ENCODE measurements around the gene ASTL. TPM values are rescaled to one million over a fixed set of nuclear protein-coding genes. Genes with fewer than 3 reads are reported as not detected.
A peak's percentile ranks its signal among the peaks of the same experiment; 100 is the strongest.

The ASTL gene
- total RNA-seq, 1 donor from 2014 or later, result not detected

GRCh38 chr2:96121414-96121813 lies 16.9 kb downstream of the ASTL start:
- TF ChIP-seq CTCF (IDR thresholded peaks at IDR 0.05; ENCODE audit: unreplicated experiment), result no peak
- H3K4me1 Mint-ChIP-seq (ENCODE audit: unreplicated experiment), result peaks cover 16% of the 10 kb centered on the region
- no peak overlapping the region for H3K4me3 Mint-ChIP-seq (ENCODE audit: unreplicated experiment)
- no peak overlapping the region for H3K27ac Mint-ChIP-seq (ENCODE audit: unreplicated experiment)
- H3K9me3 Mint-ChIP-seq (ENCODE audit: unreplicated experiment), result no peaks in the 10 kb centered on the region
- peaks cover 6% of the 10 kb centered on the region for H3K36me3 Mint-ChIP-seq (ENCODE audit: low read depth, unreplicated experiment)
- DNase-seq (ENCODE audit: low spot score), result no peak
- peaks cover 27% of the 10 kb centered on the region for H3K27me3 Mint-ChIP-seq (ENCODE audit: unreplicated experiment)

- Mint-ChIP-seq H3K27me3 (ENCODE audit: unreplicated experiment) (peaks cover 27% of the 10 kb centered on the region), H3K36me3 (ENCODE audit: low read depth, unreplicated experiment) (peaks cover 6% of the 10 kb centered on the region), H3K27ac (ENCODE audit: unreplicated experiment) (no peak overlapping the region), H3K4me1 (ENCODE audit: unreplicated experiment) (peaks cover 16% of the 10 kb centered on the region), H3K9me3 (ENCODE audit: unreplicated experiment) (no peaks in the 10 kb centered on the region), H3K4me3 (ENCODE audit: unreplicated experiment) (no peak overlapping the region)
- no peak for DNase-seq (ENCODE audit: low spot score)
- TF ChIP-seq CTCF (IDR thresholded peaks at IDR 0.05; ENCODE audit: unreplicated experiment), result no peak
Observed at GRCh38 chr2:96120991-96121390, 17.3 kb downstream of the ASTL start.

GRCh38 chr2:96120091-96120720 lies 18.1 kb downstream of the ASTL start:
- Mint-ChIP-seq H3K4me3 (ENCODE audit: unreplicated experiment) (no peak overlapping the region), H3K36me3 (ENCODE audit: low read depth, unreplicated experiment) (peaks cover 2% of the 10 kb centered on the region), H3K4me1 (ENCODE audit: unreplicated experiment) (peaks cover 16% of the 10 kb centered on the region), H3K9me3 (ENCODE audit: unreplicated experiment) (no peaks in the 10 kb centered on the region), H3K27me3 (ENCODE audit: unreplicated experiment) (peaks cover 31% of the 10 kb centered on the region), H3K27ac (ENCODE audit: unreplicated experiment) (no peak overlapping the region)
- no peak for DNase-seq (ENCODE audit: low spot score)
- TF ChIP-seq CTCF (IDR thresholded peaks at IDR 0.05; ENCODE audit: unreplicated experiment), result no peak

GRCh38 chr2:96119389-96119751 lies 18.9 kb downstream of the ASTL start:
- TF ChIP-seq CTCF (IDR thresholded peaks at IDR 0.05; ENCODE audit: unreplicated experiment), result no peak
- H3K4me3 Mint-ChIP-seq (ENCODE audit: unreplicated experiment), result no peak overlapping the region
- H3K27ac Mint-ChIP-seq (ENCODE audit: unreplicated experiment), result no peak overlapping the region
- H3K4me1 Mint-ChIP-seq (ENCODE audit: unreplicated experiment), result peaks cover 16% of the 10 kb centered on the region
- H3K36me3 Mint-ChIP-seq (ENCODE audit: low read depth, unreplicated experiment), result no peaks in the 10 kb centered on the region
- peaks cover 34% of the 10 kb centered on the region for H3K27me3 Mint-ChIP-seq (ENCODE audit: unreplicated experiment)
- DNase-seq (ENCODE audit: low spot score), result no peak
- no peaks in the 10 kb centered on the region for H3K9me3 Mint-ChIP-seq (ENCODE audit: unreplicated experiment)

- Mint-ChIP-seq H3K4me1 (ENCODE audit: unreplicated experiment) (peaks cover 16% of the 10 kb centered on the region), H3K27ac (ENCODE audit: unreplicated experiment) (no peak overlapping the region), H3K36me3 (ENCODE audit: low read depth, unreplicated experiment) (no peaks in the 10 kb centered on the region), H3K27me3 (ENCODE audit: unreplicated experiment) (peaks cover 34% of the 10 kb centered on the region), H3K4me3 (ENCODE audit: unreplicated experiment) (peak overlapping the region; percentile 68), H3K9me3 (ENCODE audit: unreplicated experiment) (no peaks in the 10 kb centered on the region)
- DNase-seq (ENCODE audit: low spot score), result no peak
- no peak for TF ChIP-seq CTCF (IDR thresholded peaks at IDR 0.05; ENCODE audit: unreplicated experiment)
Observed at GRCh38 chr2:96118698-96119388, 19.5 kb downstream of the ASTL start.
